Skeletal muscle satellite cell (primary cell): Measurements from ENCODE around the gene HSPA12A.

ENCODE experiments used
- H3K27me3 ChIP-seq: 2 replicates; pipeline ENCODE4 v1.7.0; 2013; ENCODE audit warnings: low read length; ENCODE audit not compliant: control insufficient read depth, insufficient read depth
- H3K36me3 ChIP-seq: 2 replicates; pipeline ENCODE4 v1.7.0; 2013; ENCODE audit warnings: mild to moderate bottlenecking, control low read depth, low read length; ENCODE audit not compliant: insufficient read depth
- H3K4me1 ChIP-seq: 2 replicates; pipeline ENCODE4 v1.7.0; 2013; ENCODE audit warnings: low read length; ENCODE audit not compliant: control insufficient read depth, insufficient read depth
- H3K4me2 ChIP-seq: 2 replicates; pipeline ENCODE4 v1.7.0; 2013; ENCODE audit warnings: mild to moderate bottlenecking, low read length
- H3K4me3 ChIP-seq: 2 replicates; pipeline ENCODE4 v1.7.0; 2013; ENCODE audit warnings: low read length
- H3K9ac ChIP-seq: 2 replicates; pipeline ENCODE4 v1.7.0; 2013; ENCODE audit warnings: mild to moderate bottlenecking, low read depth, low read length, moderate library complexity
- H3K9me3 ChIP-seq: replicated peaks from 2 replicates; pipeline ENCODE4 v1.7.0; 2013; ENCODE audit warnings: mild to moderate bottlenecking, control low read depth, low read length

HSPA12A gene

GRCh38 chr10:116752969-116753665, 10.8 kb upstream of the HSPA12A start:
- H3K4me1 ChIP-seq, result peaks cover 11% of the 10 kb centered on the region
- H3K9me3 ChIP-seq, result no peaks in the 10 kb centered on the region
- no peak overlapping the region for H3K4me3 ChIP-seq
- H3K4me2 ChIP-seq, result no peak overlapping the region
- no peak overlapping the region for H3K9ac ChIP-seq
- H3K27me3 ChIP-seq, result no peaks in the 10 kb centered on the region
- H3K36me3 ChIP-seq, result no peaks in the 10 kb centered on the region

GRCh38 chr10:116752563-116752962, 10.2 kb upstream of the HSPA12A start:
- Histone ChIP-seq H3K9ac (no peak overlapping the region), H3K4me2 (no peak overlapping the region), H3K27me3 (no peaks in the 10 kb centered on the region), H3K4me3 (no peak overlapping the region), H3K36me3 (no peaks in the 10 kb centered on the region), H3K9me3 (no peaks in the 10 kb centered on the region), H3K4me1 (peaks cover 14% of the 10 kb centered on the region)

- no peak overlapping the region for H3K9ac ChIP-seq
- H3K4me1 ChIP-seq, result peaks cover 7% of the 10 kb centered on the region
- H3K4me2 ChIP-seq, result no peak overlapping the region
- no peaks in the 10 kb centered on the region for H3K36me3 ChIP-seq
- no peaks in the 10 kb centered on the region for H3K9me3 ChIP-seq
- no peaks in the 10 kb centered on the region for H3K27me3 ChIP-seq
- no peak overlapping the region for H3K4me3 ChIP-seq
These were observed 6.1 kb upstream of the HSPA12A start for GRCh38 chr10:116748471-116748870.

- Histone ChIP-seq H3K4me3 (no peak overlapping the region), H3K36me3 (no peaks in the 10 kb centered on the region), H3K9me3 (no peaks in the 10 kb centered on the region), H3K27me3 (no peaks in the 10 kb centered on the region), H3K4me2 (no peak overlapping the region), H3K4me1 (peaks cover 11% of the 10 kb centered on the region), H3K9ac (no peak overlapping the region)
These were observed 5.7 kb upstream of the HSPA12A start for GRCh38 chr10:116748041-116748440.

GRCh38 chr10:116747325-116747724, 5.0 kb upstream of the HSPA12A start:
- H3K9me3 ChIP-seq, result no peaks in the 10 kb centered on the region
- no peak overlapping the region for H3K4me3 ChIP-seq
- peaks cover 11% of the 10 kb centered on the region for H3K4me1 ChIP-seq
- H3K4me2 ChIP-seq, result no peak overlapping the region
- H3K9ac ChIP-seq, result no peak overlapping the region
- H3K27me3 ChIP-seq, result no peaks in the 10 kb centered on the region
- no peaks in the 10 kb centered on the region for H3K36me3 ChIP-seq

GRCh38 chr10:116744885-116745284, 2.5 kb upstream of the HSPA12A start:
- no peak overlapping the region for H3K4me2 ChIP-seq
- H3K4me1 ChIP-seq, result peaks cover 19% of the 10 kb centered on the region
- no peak overlapping the region for H3K4me3 ChIP-seq
- H3K9me3 ChIP-seq, result no peaks in the 10 kb centered on the region
- no peak overlapping the region for H3K9ac ChIP-seq
- peaks cover 6% of the 10 kb centered on the region for H3K27me3 ChIP-seq
- no peaks in the 10 kb centered on the region for H3K36me3 ChIP-seq

GRCh38 chr10:116744163-116744753, 1.9 kb upstream of the HSPA12A start:
- no peak overlapping the region for H3K9ac ChIP-seq
- no peaks in the 10 kb centered on the region for H3K9me3 ChIP-seq
- no peak overlapping the region for H3K4me2 ChIP-seq
- H3K27me3 ChIP-seq, result peaks cover 6% of the 10 kb centered on the region
- peaks cover 19% of the 10 kb centered on the region for H3K4me1 ChIP-seq
- no peak overlapping the region for H3K4me3 ChIP-seq
- H3K36me3 ChIP-seq, result no peaks in the 10 kb centered on the region

GRCh38 chr10:116743266-116744064, 1.1 kb upstream of the HSPA12A start:
- Histone ChIP-seq H3K27me3 (peaks cover 6% of the 10 kb centered on the region), H3K36me3 (no peaks in the 10 kb centered on the region), H3K4me3 (peak overlapping the region; percentile 90)

GRCh38 chr10:116741391-116742351, 695 bp downstream of the HSPA12A start:
- peak overlapping the region; percentile 90 for H3K4me3 ChIP-seq
- H3K27me3 ChIP-seq, result peaks cover 6% of the 10 kb centered on the region
- peaks cover 13% of the 10 kb centered on the region for H3K4me1 ChIP-seq
- H3K36me3 ChIP-seq, result no peaks in the 10 kb centered on the region
- peak overlapping the region; percentile 66 for H3K9ac ChIP-seq
- H3K4me2 ChIP-seq, result peak overlapping the region; percentile 98
- H3K9me3 ChIP-seq, result no peaks in the 10 kb centered on the region

More at GRCh38 chr10:116743266-116744064, 1.1 kb upstream of the HSPA12A start:
- no peaks in the 10 kb centered on the region for H3K9me3 ChIP-seq
- H3K9ac ChIP-seq, result no peak overlapping the region
- H3K4me1 ChIP-seq, result peaks cover 19% of the 10 kb centered on the region
- peak overlapping the region; percentile 98 for H3K4me2 ChIP-seq

GRCh38 chr10:116740971-116741370, 1.4 kb downstream of the HSPA12A start:
- H3K9me3 ChIP-seq, result no peaks in the 10 kb centered on the region
- H3K4me2 ChIP-seq, result peak overlapping the region; percentile 98
- H3K4me1 ChIP-seq, result peaks cover 13% of the 10 kb centered on the region
- H3K36me3 ChIP-seq, result no peaks in the 10 kb centered on the region
- H3K9ac ChIP-seq, result peak overlapping the region; percentile 66
- peaks cover 6% of the 10 kb centered on the region for H3K27me3 ChIP-seq
- H3K4me3 ChIP-seq, result peak overlapping the region; percentile 90

- Histone ChIP-seq H3K4me2 (no peak overlapping the region), H3K4me3 (no peak overlapping the region), H3K36me3 (no peaks in the 10 kb centered on the region), H3K27me3 (peaks cover 6% of the 10 kb centered on the region), H3K4me1 (peaks cover 16% of the 10 kb centered on the region), H3K9ac (no peak overlapping the region), H3K9me3 (no peaks in the 10 kb centered on the region)
These were observed 4.0 kb downstream of the HSPA12A start for GRCh38 chr10:116738339-116738738.
